Hepatocyte (in vitro differentiated cells): ENCODE data around the gene LDLR.

Experiments
- EZH2 ChIP-seq: fragments of 200-600 bp; sonication (generic); IDR thresholded peaks from 2 replicates; pipeline ENCODE4 v1.6.1; 2016; ENCODE audit warnings: antibody characterized with exemption, mild to moderate bottlenecking, borderline replicate concordance
- EZH2phosphoT487 ChIP-seq: fragments of 200-600 bp; sonication (generic); IDR thresholded peaks from one replicate; pipeline ENCODE4 v1.6.1; 2018; ENCODE audit warnings: antibody characterized with exemption, mild to moderate bottlenecking, low read depth, moderate library complexity; ENCODE audit not compliant: unreplicated experiment, severe bottlenecking
- TF ChIP-seq, protein P1 (sequence below): fragments of 200-600 bp; sonication (generic); IDR thresholded peaks from 2 replicates; pipeline ENCODE4 v1.5.1; 2016; ENCODE audit warnings: antibody characterized with exemption, mild to moderate bottlenecking; ENCODE audit not compliant: poor library complexity

DNA sequence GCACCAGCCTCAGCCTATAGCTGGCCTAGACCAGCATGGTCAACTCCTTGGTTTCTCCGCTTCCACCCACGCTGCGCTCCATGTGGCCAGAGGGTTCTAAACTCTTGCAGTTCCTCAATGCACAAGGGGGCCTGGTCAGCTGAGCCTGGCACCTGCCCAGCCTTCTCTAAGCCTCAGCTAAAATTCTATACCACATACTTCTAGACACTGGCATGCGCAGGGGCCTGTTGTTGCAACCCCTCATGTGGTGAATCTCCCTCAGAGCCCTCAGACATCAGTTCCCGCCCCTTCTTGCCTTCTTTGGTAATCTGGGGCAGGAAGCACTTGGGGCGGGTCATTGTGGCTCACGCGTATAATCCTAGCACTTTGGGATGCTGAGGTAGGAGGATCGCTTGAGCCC lies 19.7 kb upstream of the LDLR start:
- TF ChIP-seq, protein P1, sequence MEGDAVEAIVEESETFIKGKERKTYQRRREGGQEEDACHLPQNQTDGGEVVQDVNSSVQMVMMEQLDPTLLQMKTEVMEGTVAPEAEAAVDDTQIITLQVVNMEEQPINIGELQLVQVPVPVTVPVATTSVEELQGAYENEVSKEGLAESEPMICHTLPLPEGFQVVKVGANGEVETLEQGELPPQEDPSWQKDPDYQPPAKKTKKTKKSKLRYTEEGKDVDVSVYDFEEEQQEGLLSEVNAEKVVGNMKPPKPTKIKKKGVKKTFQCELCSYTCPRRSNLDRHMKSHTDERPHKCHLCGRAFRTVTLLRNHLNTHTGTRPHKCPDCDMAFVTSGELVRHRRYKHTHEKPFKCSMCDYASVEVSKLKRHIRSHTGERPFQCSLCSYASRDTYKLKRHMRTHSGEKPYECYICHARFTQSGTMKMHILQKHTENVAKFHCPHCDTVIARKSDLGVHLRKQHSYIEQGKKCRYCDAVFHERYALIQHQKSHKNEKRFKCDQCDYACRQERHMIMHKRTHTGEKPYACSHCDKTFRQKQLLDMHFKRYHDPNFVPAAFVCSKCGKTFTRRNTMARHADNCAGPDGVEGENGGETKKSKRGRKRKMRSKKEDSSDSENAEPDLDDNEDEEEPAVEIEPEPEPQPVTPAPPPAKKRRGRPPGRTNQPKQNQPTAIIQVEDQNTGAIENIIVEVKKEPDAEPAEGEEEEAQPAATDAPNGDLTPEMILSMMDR = no peak
- TF ChIP-seq EZH2 = no peak
- TF ChIP-seq EZH2phosphoT487 = no peak
